ENCODE results near the gene CALY.

GRCh38 chr10:133311570-133311969 is 25.1 kb downstream of the CALY start:
- TF ChIP-seq CTCF (conservative IDR thresholded peaks at IDR 0.05; ENCODE audit: low read depth, low read length) (no peak), EZH2phosphoT487 (IDR thresholded peaks at IDR 0.05; ENCODE audit: borderline replicate concordance, low read length) (no peak), EZH2 (IDR thresholded peaks at IDR 0.05; ENCODE audit: low read length, unreplicated experiment) (no peak)

Measured in PC-3 (cell line).